Omental fat pad (tissue), 4 donors: ENCODE results near the gene PHF11. TPM values are rescaled to one million over a fixed set of nuclear protein-coding genes. Genes with fewer than 3 reads are reported as not detected.

Experiments
- ATAC-seq: fragments of 150-250 bp; one replicate; pipeline ENCODE4 v1.9.1; 2016; ENCODE audit warnings: mild to moderate bottlenecking, moderate library complexity; ENCODE audit not compliant: low FRiP score
- DNase-seq: peaks from one replicate; pipeline ENCODE4 v3.0.0-alpha.2; 2019; ENCODE audit warnings: low spot score
- CTCF ChIP-seq, 3 donors: fragments of 450-650 bp; IDR thresholded peaks; one replicate each; pipeline ENCODE4 v1.5.1; 2016 to 2017; ENCODE audit warnings: antibody characterized with exemption in 3 of 3, mild to moderate bottlenecking in 3 of 3, moderate library complexity in 2 of 3
- total RNA-seq, 4 donors: library from RNA; depleted of rRNA; stranded (reverse); fragments of >200 nt; gene quantifications; one replicate each; pipeline ENCODE4 v1.1.0, GENCODE V29; 2016

The PHF11 gene
- total RNA-seq, 4 donors from 2014 or later: 22.9 to 54.2 (median 26.9) TPM

- no peak for TF ChIP-seq CTCF (IDR thresholded peaks at IDR 0.05)
- no peak for DNase-seq
- ATAC-seq: no peak
Observed at GRCh38 chr13:49533591-49534269, 38.0 kb downstream of the PHF11 start.

- no peak for ATAC-seq
- TF ChIP-seq CTCF (IDR thresholded peaks at IDR 0.05): no peak
Observed at GRCh38 chr13:49536144-49536873, 40.6 kb downstream of the PHF11 start.

GRCh38 chr13:49538404-49538803 lies 42.7 kb downstream of the PHF11 start:
- no peak for TF ChIP-seq CTCF (IDR thresholded peaks at IDR 0.05)
- no peak for DNase-seq

More at GRCh38 chr13:49536144-49536873, 40.6 kb downstream of the PHF11 start:
- no peak for DNase-seq

GRCh38 chr13:49539313-49539712 lies 43.6 kb downstream of the PHF11 start:
- DNase-seq: no peak
- ATAC-seq: no peak
- no peak for TF ChIP-seq CTCF (IDR thresholded peaks at IDR 0.05)

More at GRCh38 chr13:49538404-49538803, 42.7 kb downstream of the PHF11 start:
- ATAC-seq: no peak

- ATAC-seq: no peak
Observed at GRCh38 chr13:49539746-49540145, 44.0 kb downstream of the PHF11 start.

GRCh38 chr13:49540552-49540951 lies 44.8 kb downstream of the PHF11 start:
- no peak for TF ChIP-seq CTCF (IDR thresholded peaks at IDR 0.05)
- ATAC-seq (peak; percentile 73), DNase-seq (peak; percentile 32)

More at GRCh38 chr13:49539746-49540145, 44.0 kb downstream of the PHF11 start:
- TF ChIP-seq CTCF (IDR thresholded peaks at IDR 0.05): no peak
- no peak for DNase-seq
